DOHH2 (cell line): Measurements from ENCODE around the gene CTIF.

Experiments used
- H3F3A ChIP-seq: fragments of 200-600 bp; sonication (generic), shearing (Covaris generic); 2 replicates; pipeline ENCODE4 v1.6.0; 2016; ENCODE audit warnings: antibody characterized with exemption, mild to moderate bottlenecking; ENCODE audit not compliant: control insufficient read depth, insufficient read depth
- H3K27ac ChIP-seq: fragments of 200-600 bp; sonication (generic); 2 replicates; pipeline ENCODE4 v1.5.1; 2014; ENCODE audit warnings: low read depth, mild to moderate bottlenecking, low read length, moderate library complexity
- H3K27me3 ChIP-seq: fragments of 200-600 bp; sonication (generic); 2 replicates; pipeline ENCODE4 v1.6.1; 2014; ENCODE audit warnings: mild to moderate bottlenecking, low read length, mixed read lengths; ENCODE audit not compliant: control insufficient read depth
- H3K36me3 ChIP-seq: fragments of 200-600 bp; sonication (generic); 2 replicates; pipeline ENCODE4 v1.6.1; 2014; ENCODE audit warnings: mild to moderate bottlenecking, low read length, moderate library complexity, mixed read lengths; ENCODE audit not compliant: control insufficient read depth
- H3K4me1 ChIP-seq: fragments of 200-600 bp; sonication (generic); 2 replicates; pipeline ENCODE4 v1.6.1; 2014; ENCODE audit warnings: mild to moderate bottlenecking, low read length, mixed read lengths; ENCODE audit not compliant: control insufficient read depth
- H3K4me2 ChIP-seq: fragments of 200-600 bp; sonication (generic); 2 replicates; pipeline ENCODE4 v1.6.0; 2014; ENCODE audit warnings: mild to moderate bottlenecking, low read length, moderate library complexity
- H3K4me3 ChIP-seq: fragments of 200-600 bp; sonication (generic); 2 replicates; pipeline ENCODE4 v1.5.1; 2014; ENCODE audit warnings: mild to moderate bottlenecking, low read length, mixed read lengths
- H3K79me2 ChIP-seq: fragments of 200-600 bp; sonication (generic); 2 replicates; pipeline ENCODE4 v1.6.1; 2014; ENCODE audit warnings: mild to moderate bottlenecking, low read length, mixed read lengths; ENCODE audit not compliant: control insufficient read depth
- H3K9me2 ChIP-seq: fragments of 200-600 bp; sonication (generic); replicated peaks from 2 replicates; pipeline ENCODE4 v1.6.1; 2014; ENCODE audit warnings: mild to moderate bottlenecking, low read length, mixed read lengths; ENCODE audit not compliant: control insufficient read depth
- H3K9me3 ChIP-seq: fragments of 200-600 bp; sonication (generic); 2 replicates; pipeline ENCODE4 v1.6.1; 2014; ENCODE audit warnings: antibody characterized with exemption, low read length, mixed read lengths; ENCODE audit not compliant: control insufficient read depth, insufficient read depth
- H4K20me1 ChIP-seq: fragments of 200-600 bp; sonication (generic); 2 replicates; pipeline ENCODE4 v1.6.0; 2014; ENCODE audit warnings: low read depth, mild to moderate bottlenecking, antibody characterized with exemption, low read length, moderate library complexity; ENCODE audit not compliant: control insufficient read depth, insufficient read depth
- EZH2phosphoT487 ChIP-seq: fragments of 200-600 bp; sonication (generic); IDR thresholded peaks from 2 replicates; pipeline ENCODE4 v1.6.1; 2017; ENCODE audit warnings: borderline replicate concordance, mild to moderate bottlenecking, antibody characterized with exemption, low read length, moderate library complexity, mixed read lengths
- TF ChIP-seq, protein P1 (sequence below): fragments of 200-600 bp; sonication (generic); IDR thresholded peaks from one replicate; pipeline ENCODE4 v1.5.1; 2014; ENCODE audit warnings: antibody characterized with exemption, mild to moderate bottlenecking, low read depth, low read length; ENCODE audit not compliant: poor library complexity, severe bottlenecking

Gene CTIF

DNA sequence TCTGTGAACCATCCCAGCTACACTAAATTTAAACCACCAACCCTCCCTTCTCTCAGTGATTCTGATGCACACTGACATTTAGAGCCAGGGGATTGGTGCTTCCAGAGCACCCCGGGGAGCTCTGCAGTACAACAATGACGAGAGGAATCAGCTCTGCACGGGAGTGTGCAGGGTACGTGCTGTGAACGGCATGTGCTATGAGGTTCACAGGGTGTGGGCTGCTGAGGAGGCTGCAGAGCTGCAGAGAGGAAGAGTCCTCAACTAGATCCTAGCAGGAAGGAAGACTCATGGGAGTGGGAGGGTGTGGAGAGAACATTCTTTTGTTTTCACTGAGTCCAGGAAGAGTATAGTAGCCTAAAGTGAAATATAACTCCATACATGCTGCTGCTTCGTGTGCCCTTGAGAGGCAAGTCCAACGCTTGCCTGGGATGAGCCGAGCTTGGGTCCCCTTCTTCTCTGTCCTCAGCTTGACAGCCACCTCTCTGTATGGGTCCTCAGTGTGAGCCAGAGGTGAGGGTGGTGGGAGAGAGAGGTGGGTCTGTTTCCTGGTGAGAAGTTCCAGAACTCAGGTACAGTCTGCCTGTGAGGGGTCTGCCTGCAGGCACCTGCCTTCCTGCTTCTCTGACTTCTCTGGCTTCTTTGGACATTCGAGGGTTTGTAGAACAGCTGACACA, 118.8 kb downstream of the CTIF start:
- Histone ChIP-seq H4K20me1 (no peaks in the 10 kb centered on the region), H3K4me1 (no peaks in the 10 kb centered on the region), H3K9me2 (no peaks in the 10 kb centered on the region), H3K36me3 (no peaks in the 10 kb centered on the region), H3K27me3 (no peaks in the 10 kb centered on the region), H3K4me3 (no peak overlapping the region), H3K4me2 (no peak overlapping the region), H3K27ac (no peak overlapping the region), H3K9me3 (no peaks in the 10 kb centered on the region), H3F3A (no peaks in the 10 kb centered on the region), H3K79me2 (no peaks in the 10 kb centered on the region)
- TF ChIP-seq EZH2phosphoT487, result no peak
- TF ChIP-seq, protein P1, sequence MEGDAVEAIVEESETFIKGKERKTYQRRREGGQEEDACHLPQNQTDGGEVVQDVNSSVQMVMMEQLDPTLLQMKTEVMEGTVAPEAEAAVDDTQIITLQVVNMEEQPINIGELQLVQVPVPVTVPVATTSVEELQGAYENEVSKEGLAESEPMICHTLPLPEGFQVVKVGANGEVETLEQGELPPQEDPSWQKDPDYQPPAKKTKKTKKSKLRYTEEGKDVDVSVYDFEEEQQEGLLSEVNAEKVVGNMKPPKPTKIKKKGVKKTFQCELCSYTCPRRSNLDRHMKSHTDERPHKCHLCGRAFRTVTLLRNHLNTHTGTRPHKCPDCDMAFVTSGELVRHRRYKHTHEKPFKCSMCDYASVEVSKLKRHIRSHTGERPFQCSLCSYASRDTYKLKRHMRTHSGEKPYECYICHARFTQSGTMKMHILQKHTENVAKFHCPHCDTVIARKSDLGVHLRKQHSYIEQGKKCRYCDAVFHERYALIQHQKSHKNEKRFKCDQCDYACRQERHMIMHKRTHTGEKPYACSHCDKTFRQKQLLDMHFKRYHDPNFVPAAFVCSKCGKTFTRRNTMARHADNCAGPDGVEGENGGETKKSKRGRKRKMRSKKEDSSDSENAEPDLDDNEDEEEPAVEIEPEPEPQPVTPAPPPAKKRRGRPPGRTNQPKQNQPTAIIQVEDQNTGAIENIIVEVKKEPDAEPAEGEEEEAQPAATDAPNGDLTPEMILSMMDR, result no peak

DNA sequence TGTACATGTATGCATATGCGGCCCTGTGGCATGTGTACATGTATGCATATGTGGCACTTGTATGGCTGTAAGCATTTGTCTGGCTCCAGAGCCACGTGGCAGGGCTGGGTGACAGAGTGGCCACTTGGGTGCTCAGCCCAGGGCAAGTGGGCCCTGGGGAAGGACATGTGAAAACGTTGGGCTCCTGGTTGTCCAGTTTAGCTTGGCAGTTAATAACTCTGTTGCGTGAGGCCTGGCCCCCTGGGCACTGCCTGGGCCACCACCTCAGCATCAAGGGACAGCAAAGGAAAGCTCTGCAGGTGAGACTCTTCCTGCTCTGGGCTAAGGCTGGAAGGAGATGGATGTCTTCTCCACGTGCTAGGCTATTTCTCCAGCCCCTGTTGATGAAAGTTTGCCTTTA, 119.9 kb downstream of the CTIF start:
- Histone ChIP-seq H3K4me1 (no peaks in the 10 kb centered on the region), H4K20me1 (no peaks in the 10 kb centered on the region), H3K79me2 (no peaks in the 10 kb centered on the region)

DNA sequence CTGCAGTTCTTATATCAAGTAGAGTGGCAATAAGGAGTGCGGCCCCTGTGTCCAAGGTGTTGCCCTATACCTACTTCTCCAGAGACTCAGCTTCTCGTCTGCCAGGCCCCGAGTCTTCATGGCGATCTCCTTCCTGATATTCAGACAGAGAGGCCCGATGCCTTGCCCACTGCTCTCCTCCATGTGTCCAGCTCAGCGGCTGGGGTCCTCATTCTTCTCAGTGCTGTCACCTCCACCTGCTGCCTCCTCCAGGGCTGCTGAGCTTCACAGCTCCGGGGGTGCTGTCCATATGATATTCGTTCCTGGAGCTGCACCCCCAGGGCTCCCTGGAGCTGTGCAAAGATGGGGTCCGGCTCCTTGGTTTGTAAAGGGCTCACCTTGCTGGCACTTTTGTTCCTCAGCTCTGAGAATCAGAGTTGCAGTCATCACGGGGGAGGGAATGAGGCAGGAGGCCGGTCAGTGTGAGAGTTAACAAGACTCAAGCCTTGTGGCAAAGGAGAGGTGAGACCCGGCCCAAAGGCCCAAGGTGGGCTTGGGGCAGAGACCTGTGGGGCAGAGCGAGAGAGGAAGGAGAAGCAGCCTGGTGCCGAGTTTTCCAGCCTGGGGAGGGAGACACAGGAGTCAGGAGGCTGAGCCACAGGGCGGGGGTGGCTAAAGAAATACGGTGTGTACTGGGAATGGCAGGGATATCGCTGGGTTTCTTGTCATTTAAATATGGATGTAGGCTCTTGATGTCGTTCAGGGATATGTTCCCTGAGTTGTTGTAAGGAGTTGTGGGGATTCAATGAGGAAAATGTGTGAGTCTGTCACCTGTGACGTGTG, 120.6 kb downstream of the CTIF start:
- no peak for TF ChIP-seq EZH2phosphoT487
- TF ChIP-seq, protein P1, result no peak
- no peaks in the 10 kb centered on the region for H4K20me1 ChIP-seq
- no peaks in the 10 kb centered on the region for H3K79me2 ChIP-seq
- H3K27ac ChIP-seq, result no peak overlapping the region
- H3F3A ChIP-seq, result no peaks in the 10 kb centered on the region
- no peaks in the 10 kb centered on the region for H3K27me3 ChIP-seq
- H3K9me2 ChIP-seq, result no peaks in the 10 kb centered on the region
- H3K36me3 ChIP-seq, result no peaks in the 10 kb centered on the region
- H3K4me2 ChIP-seq, result no peak overlapping the region
- H3K4me3 ChIP-seq, result no peak overlapping the region
- no peaks in the 10 kb centered on the region for H3K4me1 ChIP-seq
- no peaks in the 10 kb centered on the region for H3K9me3 ChIP-seq

More for the DNA sequence above, 119.9 kb downstream of the CTIF start:
- Histone ChIP-seq H3K9me3 (no peaks in the 10 kb centered on the region), H3K4me2 (no peak overlapping the region), H3F3A (no peaks in the 10 kb centered on the region), H3K27ac (no peak overlapping the region), H3K9me2 (no peaks in the 10 kb centered on the region), H3K36me3 (no peaks in the 10 kb centered on the region), H3K27me3 (no peaks in the 10 kb centered on the region), H3K4me3 (no peak overlapping the region)
- no peak for TF ChIP-seq EZH2phosphoT487
- TF ChIP-seq, protein P1, result no peak
